Measurements from ENCODE around the gene ZNF503.

ZNF503 gene

DNA sequence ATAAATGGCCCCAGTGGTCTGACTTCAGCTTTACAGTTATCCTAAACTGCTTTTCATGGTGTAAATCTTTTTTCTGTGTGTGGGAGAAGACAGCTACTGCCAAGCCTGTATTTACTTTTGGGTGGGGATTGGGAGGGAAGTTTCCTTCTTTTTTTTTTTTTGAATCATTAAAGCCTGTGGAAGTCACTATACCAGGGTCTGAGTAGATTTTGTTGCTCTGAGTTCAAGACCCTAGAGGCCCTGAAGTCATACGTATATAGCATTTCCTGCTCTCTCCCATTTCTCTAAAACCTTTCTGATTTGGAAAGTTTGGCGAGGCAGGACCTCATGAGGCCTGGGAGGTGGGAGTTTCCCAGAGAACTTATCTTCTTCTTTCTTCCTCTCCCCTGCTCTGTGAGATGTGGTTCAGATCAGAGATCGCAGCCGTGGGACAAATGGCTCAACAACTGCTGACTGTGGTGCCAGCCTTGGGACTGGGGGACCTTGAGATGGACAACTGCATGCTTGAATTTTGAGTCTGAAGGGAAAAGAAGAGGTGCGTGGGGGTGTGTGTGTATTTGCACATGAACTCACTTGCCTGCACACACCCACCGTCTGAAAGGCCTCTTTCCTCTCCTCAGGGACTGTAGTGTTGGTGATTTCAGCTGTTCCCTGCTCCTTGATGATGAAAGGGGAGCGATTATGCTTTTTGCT lies 48.0 kb upstream of the ZNF503 start:
- TF ChIP-seq TEAD4 (IDR thresholded peaks at IDR 0.05) (no peak), ZBTB7A (IDR thresholded peaks at IDR 0.05; ENCODE audit: low read depth) (no peak), TCF12 (IDR thresholded peaks at IDR 0.05; ENCODE audit: low read depth) (no peak), FOXM1 (IDR thresholded peaks at IDR 0.05; ENCODE audit: borderline replicate concordance, low read depth) (no peak), EP300 (IDR thresholded peaks at IDR 0.05; ENCODE audit: borderline replicate concordance) (no peak), MAX (IDR thresholded peaks at IDR 0.05) (no peak), NFIC (IDR thresholded peaks at IDR 0.05) (no peak), EGR1 (IDR thresholded peaks at IDR 0.05) (no peak), CREB1 (IDR thresholded peaks at IDR 0.05; ENCODE audit: low read depth) (no peak), CEBPB (IDR thresholded peaks at IDR 0.05) (no peak), RAD21 (IDR thresholded peaks at IDR 0.05; ENCODE audit: low read depth) (no peak), TAF1 (IDR thresholded peaks at IDR 0.05; ENCODE audit: low read depth) (no peak), YY1 (IDR thresholded peaks at IDR 0.05; ENCODE audit: low read depth) (no peak)
- TF ChIP-seq, protein P1, sequence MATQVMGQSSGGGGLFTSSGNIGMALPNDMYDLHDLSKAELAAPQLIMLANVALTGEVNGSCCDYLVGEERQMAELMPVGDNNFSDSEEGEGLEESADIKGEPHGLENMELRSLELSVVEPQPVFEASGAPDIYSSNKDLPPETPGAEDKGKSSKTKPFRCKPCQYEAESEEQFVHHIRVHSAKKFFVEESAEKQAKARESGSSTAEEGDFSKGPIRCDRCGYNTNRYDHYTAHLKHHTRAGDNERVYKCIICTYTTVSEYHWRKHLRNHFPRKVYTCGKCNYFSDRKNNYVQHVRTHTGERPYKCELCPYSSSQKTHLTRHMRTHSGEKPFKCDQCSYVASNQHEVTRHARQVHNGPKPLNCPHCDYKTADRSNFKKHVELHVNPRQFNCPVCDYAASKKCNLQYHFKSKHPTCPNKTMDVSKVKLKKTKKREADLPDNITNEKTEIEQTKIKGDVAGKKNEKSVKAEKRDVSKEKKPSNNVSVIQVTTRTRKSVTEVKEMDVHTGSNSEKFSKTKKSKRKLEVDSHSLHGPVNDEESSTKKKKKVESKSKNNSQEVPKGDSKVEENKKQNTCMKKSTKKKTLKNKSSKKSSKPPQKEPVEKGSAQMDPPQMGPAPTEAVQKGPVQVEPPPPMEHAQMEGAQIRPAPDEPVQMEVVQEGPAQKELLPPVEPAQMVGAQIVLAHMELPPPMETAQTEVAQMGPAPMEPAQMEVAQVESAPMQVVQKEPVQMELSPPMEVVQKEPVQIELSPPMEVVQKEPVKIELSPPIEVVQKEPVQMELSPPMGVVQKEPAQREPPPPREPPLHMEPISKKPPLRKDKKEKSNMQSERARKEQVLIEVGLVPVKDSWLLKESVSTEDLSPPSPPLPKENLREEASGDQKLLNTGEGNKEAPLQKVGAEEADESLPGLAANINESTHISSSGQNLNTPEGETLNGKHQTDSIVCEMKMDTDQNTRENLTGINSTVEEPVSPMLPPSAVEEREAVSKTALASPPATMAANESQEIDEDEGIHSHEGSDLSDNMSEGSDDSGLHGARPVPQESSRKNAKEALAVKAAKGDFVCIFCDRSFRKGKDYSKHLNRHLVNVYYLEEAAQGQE (IDR thresholded peaks at IDR 0.05; ENCODE audit: low read depth) = no peak
- TF ChIP-seq, protein P2, sequence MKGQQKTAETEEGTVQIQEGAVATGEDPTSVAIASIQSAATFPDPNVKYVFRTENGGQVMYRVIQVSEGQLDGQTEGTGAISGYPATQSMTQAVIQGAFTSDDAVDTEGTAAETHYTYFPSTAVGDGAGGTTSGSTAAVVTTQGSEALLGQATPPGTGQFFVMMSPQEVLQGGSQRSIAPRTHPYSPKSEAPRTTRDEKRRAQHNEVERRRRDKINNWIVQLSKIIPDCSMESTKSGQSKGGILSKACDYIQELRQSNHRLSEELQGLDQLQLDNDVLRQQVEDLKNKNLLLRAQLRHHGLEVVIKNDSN (IDR thresholded peaks at IDR 0.05) = no peak

DNA sequence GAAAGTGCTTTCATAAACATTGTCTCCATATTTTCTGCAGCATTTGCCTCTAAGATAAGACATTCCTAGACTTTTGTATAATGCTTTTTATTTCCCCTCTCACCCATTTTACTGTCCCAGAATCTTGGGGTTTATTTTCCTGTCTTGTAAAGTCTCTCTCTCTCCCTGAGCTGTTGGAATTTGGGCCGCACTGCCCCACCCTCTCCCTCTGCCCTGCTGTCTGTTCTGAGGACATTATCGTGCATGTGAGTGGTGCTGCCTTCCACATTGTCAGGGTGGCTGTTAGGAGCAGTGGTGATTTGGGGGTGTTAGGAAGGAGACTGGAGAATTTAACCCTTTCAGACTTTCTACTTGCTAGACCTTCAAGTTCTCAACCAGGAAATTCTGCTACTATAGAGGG lies 46.6 kb upstream of the ZNF503 start:
- no peak for TF ChIP-seq TEAD4 (IDR thresholded peaks at IDR 0.05)
- TF ChIP-seq, protein P1 (IDR thresholded peaks at IDR 0.05; ENCODE audit: low read depth) = no peak
- no peak for TF ChIP-seq TCF12 (IDR thresholded peaks at IDR 0.05; ENCODE audit: low read depth)
- no peak for TF ChIP-seq MAX (IDR thresholded peaks at IDR 0.05)
- no peak for TF ChIP-seq NFIC (IDR thresholded peaks at IDR 0.05)
- no peak for TF ChIP-seq ZBTB7A (IDR thresholded peaks at IDR 0.05; ENCODE audit: low read depth)
- no peak for TF ChIP-seq EGR1 (IDR thresholded peaks at IDR 0.05)
- no peak for TF ChIP-seq YY1 (IDR thresholded peaks at IDR 0.05; ENCODE audit: low read depth)
- TF ChIP-seq RAD21 (IDR thresholded peaks at IDR 0.05; ENCODE audit: low read depth) = no peak
- no peak for TF ChIP-seq TAF1 (IDR thresholded peaks at IDR 0.05; ENCODE audit: low read depth)
- no peak for TF ChIP-seq EP300 (IDR thresholded peaks at IDR 0.05; ENCODE audit: borderline replicate concordance)
- TF ChIP-seq CEBPB (IDR thresholded peaks at IDR 0.05) = no peak
- TF ChIP-seq, protein P2 (IDR thresholded peaks at IDR 0.05) = no peak

DNA sequence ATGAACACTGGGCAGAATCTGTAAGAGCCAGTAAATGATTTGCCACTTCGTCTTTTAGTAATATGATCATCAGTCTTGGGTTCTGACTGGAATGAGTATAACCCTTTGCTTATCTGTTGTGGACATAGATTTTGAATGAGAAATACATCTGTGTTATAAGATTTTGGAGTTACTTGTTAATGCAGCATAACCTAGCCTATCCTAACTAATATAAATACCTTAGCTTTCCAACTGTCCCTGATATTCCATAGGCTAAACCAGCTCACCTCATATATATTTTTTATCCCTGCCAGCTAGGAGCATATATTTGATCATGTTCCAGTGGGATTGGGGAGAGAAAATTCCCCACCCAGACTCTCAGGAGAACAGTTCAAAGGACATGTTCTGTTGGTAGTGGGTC lies 44.9 kb upstream of the ZNF503 start:
- TF ChIP-seq TAF1 (IDR thresholded peaks at IDR 0.05; ENCODE audit: low read depth) (no peak), FOXM1 (IDR thresholded peaks at IDR 0.05; ENCODE audit: borderline replicate concordance, low read depth) (no peak), MAX (IDR thresholded peaks at IDR 0.05) (no peak)
- TF ChIP-seq, protein P2 (IDR thresholded peaks at IDR 0.05) = no peak

- no peak for TF ChIP-seq TEAD4 (IDR thresholded peaks at IDR 0.05)
- no peak for TF ChIP-seq NFIC (IDR thresholded peaks at IDR 0.05)
These were observed 43.3 kb upstream of the ZNF503 start for GRCh38 chr10:75444781-75445386.

- TF ChIP-seq, protein P2 (IDR thresholded peaks at IDR 0.05) = no peak
- TF ChIP-seq MAX (IDR thresholded peaks at IDR 0.05) (no peak), ZBTB7A (IDR thresholded peaks at IDR 0.05; ENCODE audit: low read depth) (no peak), EP300 (IDR thresholded peaks at IDR 0.05; ENCODE audit: borderline replicate concordance) (no peak), EGR1 (IDR thresholded peaks at IDR 0.05) (no peak), FOXM1 (IDR thresholded peaks at IDR 0.05; ENCODE audit: borderline replicate concordance, low read depth) (no peak), TAF1 (IDR thresholded peaks at IDR 0.05; ENCODE audit: low read depth) (no peak), TEAD4 (IDR thresholded peaks at IDR 0.05) (no peak), YY1 (IDR thresholded peaks at IDR 0.05; ENCODE audit: low read depth) (no peak), RAD21 (IDR thresholded peaks at IDR 0.05; ENCODE audit: low read depth) (no peak), CREB1 (IDR thresholded peaks at IDR 0.05; ENCODE audit: low read depth) (no peak), NFIC (IDR thresholded peaks at IDR 0.05) (no peak), TCF12 (IDR thresholded peaks at IDR 0.05; ENCODE audit: low read depth) (no peak)
- TF ChIP-seq, protein P1 (IDR thresholded peaks at IDR 0.05; ENCODE audit: low read depth) = no peak
These were observed 41.8 kb upstream of the ZNF503 start for GRCh38 chr10:75443362-75443761.
